GM19043 (cell line): Measurements from ENCODE around the gene MPP2.
"Not testable (repeated sequence)": the region's sequence is repeated elsewhere in the genome, so short reads cannot be mapped to it uniquely, and the experiment has no call there.

Experiments used
- ATAC-seq: cut with Tn5 transposase; IDR thresholded peaks from one replicate; pipeline ENCODE4 v1.9.1; 2021; ENCODE audit warnings: low read depth; ENCODE audit not compliant: unreplicated experiment

MPP2 gene

DNA sequence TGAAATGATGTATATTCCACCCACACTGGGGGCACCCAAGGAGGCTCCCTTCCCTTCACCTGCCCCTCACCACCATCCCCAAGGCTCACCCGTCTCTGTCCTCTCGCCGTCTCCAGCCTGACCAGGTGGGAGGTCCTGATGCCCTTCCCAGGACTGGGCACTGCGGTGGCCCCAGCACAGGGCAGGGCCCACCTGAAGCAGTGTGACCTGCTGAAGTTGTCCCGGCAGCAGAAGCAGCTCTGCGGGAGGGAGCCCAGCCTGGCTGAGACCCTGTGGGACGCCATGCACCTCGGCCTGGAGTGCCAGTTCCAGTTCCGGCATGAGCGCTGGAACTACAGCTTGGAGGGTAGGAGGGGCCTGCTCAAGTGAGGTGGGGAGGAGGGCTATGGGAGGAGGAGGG lies 25.0 kb upstream of the MPP2 start:
- no peak for ATAC-seq

DNA sequence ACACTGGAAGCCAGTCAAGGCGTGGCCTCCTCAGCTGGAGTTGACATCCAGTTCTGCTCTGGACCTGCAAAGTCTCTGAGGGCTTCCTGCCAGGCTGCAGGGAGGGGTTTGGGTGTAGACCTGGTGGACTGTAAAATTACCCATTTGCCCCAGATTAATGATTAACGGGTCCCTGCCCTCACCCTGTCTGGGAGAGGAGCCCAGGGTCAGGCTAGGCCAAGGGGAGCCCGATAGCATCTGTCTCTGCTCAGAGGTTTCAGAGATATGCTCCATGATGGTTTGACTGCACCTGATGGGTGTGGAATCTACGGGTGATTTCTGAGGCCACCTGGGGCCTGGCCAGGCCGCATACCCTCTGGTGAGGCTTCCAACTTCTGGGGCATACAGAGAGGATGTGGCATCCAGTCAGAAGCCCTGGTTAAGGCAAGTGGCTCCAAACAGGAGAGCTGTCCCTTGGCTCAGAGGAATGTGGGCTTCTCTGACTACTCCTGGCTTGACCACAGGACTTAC lies 23.8 kb upstream of the MPP2 start:
- no peak for ATAC-seq

DNA sequence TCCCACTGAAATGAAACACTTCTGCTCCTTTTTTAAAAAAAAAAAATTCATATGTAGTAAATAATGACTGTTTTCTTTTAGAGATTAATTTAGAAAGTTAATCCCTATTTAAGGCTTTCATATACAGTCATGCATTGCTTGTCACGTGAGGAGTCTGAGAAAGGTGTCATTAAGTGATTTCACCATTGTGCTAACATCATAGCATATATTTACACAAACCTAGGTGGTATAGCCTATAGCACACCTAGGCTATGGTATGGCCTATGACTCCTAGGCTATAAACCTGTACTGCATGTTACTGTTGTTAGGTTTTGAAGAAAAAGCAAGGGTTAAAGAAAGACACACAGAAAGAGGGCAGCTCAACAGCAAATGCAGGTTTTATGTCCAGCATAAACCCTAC lies 21.3 kb upstream of the MPP2 start:
- ATAC-seq = no peak

DNA sequence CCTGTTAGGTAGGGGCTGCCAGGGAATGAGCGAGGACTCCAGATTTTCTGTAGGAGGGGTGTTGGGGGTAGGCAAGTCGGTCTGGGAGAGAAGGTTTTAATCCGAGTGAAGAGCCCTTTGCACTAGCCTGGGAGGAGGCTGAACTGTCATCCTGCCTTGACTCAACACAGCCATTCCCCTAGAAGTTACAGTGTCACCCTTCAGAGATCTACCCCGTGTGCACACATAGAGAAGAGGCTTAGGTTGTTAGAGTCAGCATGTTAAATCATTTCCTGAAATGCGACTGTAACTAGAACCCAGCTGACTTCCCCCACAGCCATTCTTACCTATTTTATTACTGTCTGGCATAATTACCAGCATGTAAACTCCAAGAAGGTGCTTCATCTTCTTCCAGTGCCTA lies 20.6 kb upstream of the MPP2 start:
- ATAC-seq = not testable (repeated sequence)

DNA sequence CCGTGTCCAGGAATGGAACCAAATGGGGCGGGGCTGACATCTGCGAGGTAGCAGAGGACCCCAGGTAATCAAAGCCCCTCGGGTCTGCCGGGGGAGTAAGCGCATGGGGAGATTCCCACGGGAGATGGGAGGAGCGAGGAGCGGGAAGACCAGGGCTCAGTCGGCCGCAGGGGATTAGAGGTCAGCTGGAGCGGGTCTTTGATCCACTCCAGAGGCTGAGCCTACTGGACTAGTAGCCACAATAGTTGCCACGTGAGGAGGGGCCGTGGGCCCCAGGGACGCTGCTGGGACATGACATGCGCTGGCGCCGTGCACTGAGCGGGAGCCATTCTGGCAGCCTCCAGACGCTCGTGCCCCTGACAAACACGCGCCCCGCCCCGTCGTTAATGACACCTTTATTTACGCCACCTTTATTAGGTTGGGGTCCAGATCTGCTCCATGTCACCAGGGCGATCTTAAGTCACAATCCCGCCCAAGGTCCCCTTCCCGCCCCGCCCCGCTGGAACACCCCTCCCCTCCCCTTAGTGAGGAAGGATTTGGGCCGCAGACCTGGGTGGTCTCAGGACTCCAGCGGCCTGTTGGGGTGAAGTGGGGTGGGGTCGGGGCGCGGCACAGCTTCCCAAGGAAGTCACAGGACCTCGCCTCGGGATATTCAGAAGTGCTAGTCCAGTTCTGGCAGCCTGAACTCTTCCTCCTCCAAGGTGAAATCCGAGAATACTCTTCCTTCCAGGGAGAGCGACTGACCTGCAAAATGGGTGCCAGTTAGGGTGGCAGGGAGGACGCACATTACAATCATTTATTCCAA lies 19.9 kb upstream of the MPP2 start:
- no peak for ATAC-seq

DNA sequence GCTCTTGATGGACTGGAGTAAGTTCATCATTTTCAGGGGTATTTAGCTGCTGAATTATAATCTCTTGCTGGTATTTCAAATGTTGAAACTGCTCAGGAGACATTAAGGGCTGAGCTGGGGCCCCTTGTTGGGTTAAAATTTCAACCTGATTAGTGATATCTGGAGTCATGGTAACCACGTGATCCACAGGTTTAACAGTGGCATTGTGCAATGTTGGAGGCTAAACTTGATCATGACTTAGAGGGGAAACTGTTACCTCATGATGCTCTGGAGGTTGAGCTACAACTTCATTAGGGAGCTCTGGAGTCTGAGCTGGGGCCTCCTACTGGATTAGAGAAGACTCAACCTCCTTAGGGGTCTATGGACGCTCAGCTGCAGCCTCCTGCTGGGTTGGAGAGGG lies 17.2 kb upstream of the MPP2 start:
- ATAC-seq = no peak

DNA sequence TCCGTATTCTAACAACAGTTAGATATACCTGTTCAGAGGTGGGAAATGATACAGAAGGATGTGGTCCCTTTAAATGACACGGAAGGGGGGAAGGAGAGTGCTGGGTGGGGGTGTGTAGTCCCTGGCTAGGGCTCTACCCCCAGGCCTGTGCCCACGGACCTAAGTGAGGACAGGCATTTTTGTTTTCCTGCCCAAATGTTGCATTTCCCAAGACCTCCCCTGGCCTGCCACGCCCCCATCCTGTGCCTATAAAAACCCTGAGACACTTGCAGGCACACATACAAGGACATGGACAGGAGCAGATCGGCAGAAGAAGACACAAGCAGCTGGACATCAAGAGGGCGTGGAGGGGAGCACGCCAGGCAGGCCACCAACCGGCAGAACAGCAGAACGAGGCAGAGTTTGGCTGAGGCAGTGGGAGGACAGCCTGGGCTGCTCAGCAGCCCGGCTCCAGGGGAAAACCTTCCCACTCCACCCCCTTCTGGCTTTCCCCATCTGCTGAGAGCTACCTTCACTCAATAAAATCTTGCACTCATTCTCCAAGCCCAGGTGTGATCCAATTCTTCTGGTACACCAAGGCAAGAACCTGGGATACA lies 13.3 kb upstream of the MPP2 start:
- ATAC-seq = no peak

DNA sequence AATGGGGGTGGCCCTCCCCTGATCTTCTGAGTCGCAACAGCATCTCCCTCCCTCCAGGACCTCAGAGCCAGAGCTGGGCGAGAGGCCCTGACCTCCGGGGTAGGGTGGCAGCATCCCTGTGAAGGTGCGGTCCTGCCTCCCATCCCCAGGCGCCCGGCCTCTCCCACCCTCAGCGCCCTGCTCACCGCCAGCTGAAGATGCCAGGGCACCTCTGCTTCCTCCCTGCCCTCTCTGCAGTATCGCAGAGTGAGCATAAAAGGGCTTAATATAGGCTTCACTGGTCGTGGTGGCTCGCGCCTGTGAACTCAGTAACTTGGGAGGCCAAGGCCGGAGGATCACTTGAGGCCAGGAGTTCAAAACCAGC lies 10.7 kb upstream of the MPP2 start:
- no peak for ATAC-seq

DNA sequence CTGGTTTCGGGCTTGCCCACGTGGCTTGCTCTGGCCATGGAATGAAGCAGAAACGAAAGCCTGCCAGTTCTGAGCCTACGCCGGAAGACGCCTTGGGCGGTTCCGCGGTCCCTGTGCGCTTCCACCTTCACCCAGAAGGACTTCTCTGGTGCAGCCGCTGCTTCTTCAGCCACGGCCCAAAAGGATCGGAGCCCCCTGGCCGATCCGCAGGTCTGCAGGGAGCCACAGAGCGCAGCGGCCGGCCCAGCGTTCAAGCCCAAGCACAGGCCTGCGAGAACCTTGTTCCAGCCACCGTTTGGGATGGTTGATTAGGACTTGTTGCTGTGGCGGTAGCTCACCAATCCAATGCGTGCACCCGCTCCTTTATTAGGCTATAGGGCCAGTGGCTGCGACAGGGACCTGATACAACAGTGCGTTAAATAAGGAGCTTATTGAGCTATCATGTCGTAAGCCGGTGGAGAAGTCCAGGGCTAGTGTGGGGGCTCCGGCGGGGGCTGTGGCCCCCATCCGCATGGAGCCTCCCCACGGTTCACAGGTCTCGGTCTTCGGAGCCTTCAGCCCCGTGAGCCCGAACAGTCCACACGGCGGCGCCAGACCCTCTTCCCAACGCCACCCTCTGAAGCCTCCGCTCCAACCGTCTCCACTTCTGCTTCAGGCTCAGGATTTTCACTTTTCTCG lies 10.2 kb upstream of the MPP2 start:
- ATAC-seq = no peak

DNA sequence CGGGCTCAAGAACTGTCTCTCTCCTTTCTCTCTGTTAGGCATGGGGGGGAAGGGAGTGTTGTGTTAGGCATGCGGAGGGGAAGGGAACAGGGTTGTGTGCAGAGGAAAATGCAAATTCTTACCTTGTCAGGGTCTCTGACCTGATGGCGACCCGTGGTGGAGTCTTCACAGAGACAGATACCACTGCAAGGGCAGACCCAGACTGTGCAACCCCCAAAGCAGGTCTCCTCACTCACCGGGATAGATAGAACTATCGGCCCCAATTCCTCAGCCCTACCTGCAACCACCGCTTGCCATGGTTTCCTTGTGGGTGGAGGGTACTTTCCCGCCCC lies 9.6 kb upstream of the MPP2 start:
- ATAC-seq = no peak

DNA sequence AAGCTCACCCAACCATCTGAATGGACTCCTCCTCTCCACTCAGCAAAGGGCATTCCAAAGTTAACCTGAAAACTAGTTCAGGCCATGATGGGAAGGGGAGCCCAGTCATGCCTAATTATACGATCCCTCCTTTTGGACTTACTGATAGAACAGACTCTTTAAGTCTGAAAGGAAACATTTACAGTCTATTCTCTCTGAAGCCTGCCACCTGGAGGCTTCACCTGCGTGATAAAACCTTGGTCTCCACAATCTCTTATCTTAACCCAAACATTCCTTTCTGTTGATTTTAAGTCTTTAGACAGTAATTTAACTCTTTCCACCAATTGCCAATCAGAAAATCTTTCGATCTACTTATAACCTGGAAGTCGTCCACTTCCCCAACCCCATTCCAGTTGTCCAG lies 9.0 kb upstream of the MPP2 start:
- no peak for ATAC-seq

DNA sequence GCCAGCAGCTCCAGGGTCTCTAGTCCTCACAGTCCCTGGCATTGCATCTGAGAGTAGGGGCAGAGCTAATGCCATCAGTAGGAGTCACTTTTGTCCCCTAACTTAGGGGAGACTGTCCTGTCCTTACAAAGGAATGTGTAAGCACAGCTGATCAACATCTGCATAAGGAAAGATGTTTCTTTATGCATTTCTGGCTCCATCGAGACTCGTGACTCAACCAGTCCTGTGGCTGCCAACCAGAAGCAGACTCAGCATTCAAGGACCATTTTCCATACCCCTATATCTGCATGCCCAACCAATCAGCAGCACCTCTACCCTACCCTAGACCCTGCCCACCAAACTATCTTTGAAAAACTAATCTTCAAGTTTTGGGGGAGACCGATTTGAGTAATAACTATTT lies 8.2 kb upstream of the MPP2 start:
- ATAC-seq = no peak

DNA sequence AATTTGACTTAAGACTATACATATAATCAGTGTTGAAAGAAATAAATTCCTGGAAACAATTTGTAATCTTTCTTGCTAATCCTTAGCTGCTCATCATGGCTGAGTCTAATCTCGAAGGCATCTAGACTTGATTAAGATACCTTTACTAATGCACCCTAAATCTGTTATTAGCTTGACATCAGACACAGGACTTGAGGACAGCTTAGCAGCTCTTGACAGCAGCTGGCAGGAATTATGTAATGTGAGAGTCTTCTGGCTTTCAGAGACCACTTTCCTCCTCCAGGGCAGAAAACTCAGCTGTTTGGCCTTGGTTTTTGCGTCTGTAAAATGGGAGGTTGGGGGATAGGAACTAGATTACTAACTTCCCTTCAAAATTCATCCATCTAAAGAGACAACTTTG lies 7.1 kb upstream of the MPP2 start:
- no peak for ATAC-seq

DNA sequence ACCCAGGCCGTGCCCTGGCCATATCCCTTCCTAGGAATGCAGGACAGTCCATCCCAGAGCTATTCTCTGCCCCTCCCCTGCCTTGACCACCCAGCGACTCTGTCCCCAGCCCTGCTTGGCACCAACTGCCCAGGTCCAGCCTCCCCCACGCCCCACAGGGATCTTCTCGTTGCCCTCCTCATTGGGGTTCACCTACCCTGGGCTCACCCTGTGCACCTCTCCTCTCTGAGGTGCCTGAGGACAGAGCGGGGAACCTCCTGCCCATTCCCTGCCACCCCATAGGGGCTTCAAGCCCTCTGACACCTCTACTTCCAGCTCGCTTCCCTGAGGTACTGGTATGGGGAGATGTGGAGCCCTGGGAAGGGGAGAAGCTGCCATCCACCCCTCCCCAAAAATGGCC lies 6.2 kb upstream of the MPP2 start:
- no peak for ATAC-seq

DNA sequence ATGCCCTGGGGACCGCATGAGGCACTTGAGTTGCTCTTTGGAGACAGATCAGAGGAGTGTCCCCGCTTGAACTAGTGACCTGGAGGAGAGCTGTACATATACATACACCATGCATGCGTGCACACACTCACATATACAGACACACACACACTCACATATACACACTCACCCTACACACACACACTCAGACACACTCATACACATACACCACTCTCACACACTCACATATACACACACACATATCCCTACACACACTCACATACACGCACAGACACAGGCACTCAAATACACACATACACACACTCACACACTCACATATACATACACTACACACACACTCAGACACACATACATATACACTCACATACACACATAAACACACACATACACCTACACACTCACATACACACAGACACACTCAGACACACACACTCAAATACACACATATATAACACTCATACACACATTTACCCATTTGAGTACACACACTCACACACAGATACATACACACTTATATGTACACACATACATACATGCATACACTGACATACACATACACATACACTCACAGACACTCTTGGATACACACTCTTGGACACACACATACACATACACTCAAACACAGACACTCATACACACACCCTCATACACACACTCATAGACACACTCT lies 5.4 kb upstream of the MPP2 start:
- no peak for ATAC-seq

DNA sequence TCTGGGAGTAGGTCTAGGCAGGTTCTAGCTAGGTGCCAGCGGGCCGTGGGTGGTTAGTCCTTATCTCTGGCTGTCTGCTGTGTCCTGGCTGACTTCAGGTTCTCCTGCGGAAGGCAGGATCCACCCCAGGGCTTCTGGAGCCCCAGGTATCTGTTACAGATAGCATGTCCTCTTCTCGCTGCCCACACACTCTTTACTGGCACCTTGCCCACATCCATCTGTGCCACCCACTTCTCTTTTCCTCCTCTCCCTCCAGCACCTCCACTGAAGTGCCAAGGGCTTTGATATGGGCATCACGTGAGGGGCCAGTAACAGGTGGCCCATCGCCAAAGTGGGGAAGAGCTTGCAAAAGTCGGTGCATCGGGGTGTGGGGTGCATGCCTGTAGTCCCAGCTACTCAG lies 4.6 kb upstream of the MPP2 start:
- no peak for ATAC-seq

DNA sequence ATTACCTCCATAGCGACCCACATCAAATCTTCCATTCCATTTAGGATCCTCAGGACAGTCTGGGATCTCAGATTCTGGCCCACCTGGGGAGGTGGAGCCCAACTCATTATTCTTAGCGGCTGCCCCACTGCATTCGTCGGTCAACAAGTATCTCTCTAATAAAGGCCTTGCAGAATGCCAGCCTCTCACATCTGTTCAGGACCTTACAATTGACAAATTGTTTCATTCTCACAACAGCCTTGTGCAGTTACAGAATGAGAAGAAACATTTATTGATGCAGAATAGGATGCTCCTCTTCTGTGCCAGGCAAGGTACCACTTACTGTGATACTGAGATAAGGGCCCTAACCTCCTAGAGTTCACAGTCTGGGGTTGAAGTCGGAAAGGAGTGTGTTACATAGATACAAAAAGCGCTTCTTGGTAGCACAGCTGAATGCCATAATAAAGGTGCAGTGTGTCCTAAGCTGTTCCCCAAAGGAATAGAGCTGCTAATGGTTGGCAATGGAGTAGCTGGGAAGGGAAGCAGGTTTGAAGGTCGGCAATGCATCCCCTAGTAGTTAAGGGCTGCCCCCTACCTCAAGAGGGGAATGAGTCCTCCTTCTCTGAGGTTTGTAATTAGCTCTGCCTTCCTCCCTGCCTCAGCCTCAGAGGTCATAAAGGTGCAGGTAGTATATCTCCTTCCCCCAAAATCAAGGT lies 2.3 kb upstream of the MPP2 start:
- no peak for ATAC-seq

DNA sequence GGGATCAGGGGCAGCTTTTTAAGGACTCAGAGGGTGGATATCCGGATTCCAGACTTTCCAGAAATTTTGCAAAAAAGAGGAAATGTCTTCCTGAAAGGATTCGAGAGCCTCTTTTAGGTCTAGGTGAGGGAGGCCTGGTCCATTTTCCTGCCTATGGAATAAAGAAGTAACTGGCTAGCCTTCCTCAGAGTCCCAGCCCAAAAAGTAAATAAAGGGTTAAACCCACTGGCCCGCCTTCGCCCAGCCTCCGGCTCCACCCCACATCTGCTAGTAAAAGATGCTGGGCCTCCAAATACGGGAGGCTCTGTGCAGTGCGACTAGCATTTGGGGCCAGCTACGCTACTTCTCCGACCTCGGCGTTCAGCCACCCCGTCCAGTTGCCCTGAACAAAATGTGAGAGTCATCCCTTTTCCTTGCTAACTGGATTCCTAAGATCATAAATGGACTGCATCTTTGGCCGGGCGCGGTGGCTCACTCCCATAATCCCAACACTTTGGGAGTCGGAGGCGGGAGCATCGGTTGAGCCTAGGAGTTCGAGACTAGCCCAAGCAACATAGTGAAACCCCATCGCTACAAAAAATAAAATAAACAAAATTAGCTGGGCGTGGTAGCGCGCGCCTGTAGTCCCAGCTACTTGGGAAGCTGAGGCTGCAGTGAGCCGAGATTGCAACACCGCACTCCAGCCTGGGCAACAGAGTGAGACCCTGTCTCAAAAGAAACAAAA lies 824 bp upstream of the MPP2 start:
- no peak for ATAC-seq

DNA sequence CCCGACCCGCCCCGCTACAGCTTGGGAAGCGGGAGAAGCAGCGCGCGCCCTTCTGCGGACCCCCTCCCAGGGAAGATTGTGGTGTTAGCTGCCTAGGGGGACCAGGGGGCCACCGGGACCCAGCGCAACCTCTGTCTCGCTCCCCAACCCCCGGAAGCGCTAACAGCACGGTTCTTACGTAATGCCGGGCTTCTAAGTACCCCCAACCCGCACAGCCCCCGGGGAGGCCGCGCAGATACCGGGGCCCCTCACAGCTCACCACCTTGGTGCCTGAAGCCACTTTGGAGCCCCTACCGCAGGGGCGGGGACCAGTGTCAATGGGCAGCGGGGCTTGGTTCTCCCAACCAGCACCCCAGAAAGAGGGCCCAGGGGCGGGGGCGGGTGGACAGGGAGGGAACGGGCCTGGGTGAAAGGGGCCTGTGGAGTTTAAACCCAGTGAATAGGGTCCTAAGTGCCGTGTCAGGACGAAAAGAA lies 348 bp downstream of the MPP2 start:
- ATAC-seq = no peak
